ENCODE data around the gene PLEKHM2. TPM values are rescaled to one million over a fixed set of nuclear protein-coding genes. Genes with fewer than 3 reads are reported as not detected.

PLEKHM2 gene
- polyA plus RNA-seq, 1 donor from 2014 or later: 40.1 TPM

GRCh38 chr1:15723631-15724246 lies 39.6 kb downstream of the PLEKHM2 start:
- no peak overlapping the region for H3K9ac ChIP-seq (ENCODE audit: low read length)
- H3K4me3 ChIP-seq (ENCODE audit: low read length): no peak overlapping the region
- no peaks in the 10 kb centered on the region for H3K27me3 ChIP-seq (ENCODE audit: insufficient read depth, low read depth, low read length)
- TF ChIP-seq REST (IDR thresholded peaks at IDR 0.05; ENCODE audit: borderline replicate concordance) (no peak), SMC3 (conservative IDR thresholded peaks at IDR 0.05; ENCODE audit: poor library complexity) (no peak)
- H4K20me1 ChIP-seq (ENCODE audit: insufficient read depth): no peaks in the 10 kb centered on the region
- no peak overlapping the region for H3K27ac ChIP-seq (ENCODE audit: low read length)
- H2AFZ ChIP-seq (ENCODE audit: low read depth, low read length): no peak overlapping the region
- H3K4me2 ChIP-seq (ENCODE audit: low read length): no peak overlapping the region
- no peaks in the 10 kb centered on the region for H3F3A ChIP-seq (ENCODE audit: insufficient read depth, low read length, poor library complexity, severe bottlenecking)
- no peaks in the 10 kb centered on the region for H3K36me3 ChIP-seq (ENCODE audit: insufficient read depth, low read length)
- no peaks in the 10 kb centered on the region for H3K9me2 ChIP-seq (ENCODE audit: insufficient read depth, low read length)
- no peaks in the 10 kb centered on the region for H3K9me3 ChIP-seq (ENCODE audit: low read length)
- H3K79me2 ChIP-seq (replicated peaks; ENCODE audit: insufficient read depth, low read length): no peaks in the 10 kb centered on the region

DNA sequence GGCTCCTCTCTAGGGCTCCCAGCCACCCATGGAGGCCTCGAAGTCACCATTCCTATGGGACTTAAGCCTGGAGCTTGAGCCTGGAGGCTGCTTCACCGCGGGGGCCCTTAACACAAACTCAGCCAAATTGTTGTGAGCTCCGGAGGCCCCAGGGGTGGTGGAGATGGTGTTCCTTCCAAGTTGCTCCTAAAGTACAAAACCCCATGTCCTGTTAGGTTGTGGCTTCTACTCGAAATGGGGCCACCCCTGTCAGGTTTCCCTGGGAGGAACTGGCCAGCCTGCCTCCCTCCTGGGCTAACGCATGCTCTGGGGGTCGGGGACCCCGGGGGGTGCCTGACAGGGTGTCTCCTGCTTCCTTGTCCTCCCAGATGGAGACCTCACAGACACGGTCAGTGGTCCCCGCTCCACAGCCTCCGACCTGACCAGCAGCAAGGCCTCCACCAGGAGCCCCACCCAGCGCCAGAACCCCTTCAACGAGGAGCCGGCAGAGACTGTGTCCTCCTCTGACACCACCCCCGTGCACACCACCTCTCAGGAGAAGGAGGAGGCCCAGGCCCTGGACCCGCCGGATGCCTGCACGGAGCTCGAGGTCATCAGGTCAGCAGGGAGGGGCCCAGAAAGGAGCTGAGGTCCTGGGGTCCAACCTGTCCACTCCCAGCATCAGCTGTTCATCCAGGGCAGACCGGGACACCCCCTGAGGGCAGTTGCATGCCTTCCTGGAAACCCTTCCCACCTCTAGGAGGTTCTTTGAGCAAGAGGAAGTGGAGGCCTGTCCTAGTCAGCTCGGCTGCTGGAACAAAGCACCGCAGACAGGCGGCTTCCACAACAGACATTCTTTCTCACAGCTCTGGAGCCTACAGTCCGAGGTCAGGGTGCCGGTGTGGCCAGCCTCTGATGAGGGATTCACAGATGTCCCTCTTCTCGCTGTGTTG lies 41.1 kb downstream of the PLEKHM2 start:
- no peaks in the 10 kb centered on the region for H3K36me3 ChIP-seq (ENCODE audit: insufficient read depth, low read length)
- H4K20me1 ChIP-seq (ENCODE audit: insufficient read depth): no peaks in the 10 kb centered on the region
- no peak overlapping the region for H3K4me2 ChIP-seq (ENCODE audit: low read length)

More for the DNA sequence above, 41.1 kb downstream of the PLEKHM2 start:
- Histone ChIP-seq H3K9me2 (ENCODE audit: insufficient read depth, low read length) (no peaks in the 10 kb centered on the region), H3K9ac (ENCODE audit: low read length) (no peak overlapping the region), H3K9me3 (ENCODE audit: low read length) (no peaks in the 10 kb centered on the region), H3K27ac (ENCODE audit: low read length) (no peak overlapping the region), H3F3A (ENCODE audit: insufficient read depth, low read length, poor library complexity, severe bottlenecking) (no peaks in the 10 kb centered on the region), H2AFZ (ENCODE audit: low read depth, low read length) (no peak overlapping the region), H3K27me3 (ENCODE audit: insufficient read depth, low read depth, low read length) (no peaks in the 10 kb centered on the region), H3K79me2 (replicated peaks; ENCODE audit: insufficient read depth, low read length) (no peaks in the 10 kb centered on the region), H3K4me3 (ENCODE audit: low read length) (no peak overlapping the region)
- no peak for TF ChIP-seq REST (IDR thresholded peaks at IDR 0.05; ENCODE audit: borderline replicate concordance)
